Bronchial epithelial cell (primary cell): ENCODE data around the gene VSTM5. TPM values are rescaled to one million over a fixed set of nuclear protein-coding genes. Genes with fewer than 3 reads are reported as not detected.
"Not testable (repeated sequence)": the region's sequence is repeated elsewhere in the genome, so short reads cannot be mapped to it uniquely, and the experiment has no call there.

ENCODE experiments used
- DNase-seq: peaks from one replicate; pipeline ENCODE4 v3.0.0-alpha.2; 2010; ENCODE audit warnings: low read depth
- FAIRE-seq: peaks from 2 replicates; lab custom pipeline; 2011; peaks lifted over from hg19 to GRCh38; lab: Jason Lieb, UNC
- H3K27me3 ChIP-seq: 2 replicates; pipeline ENCODE4 v1.5.1; 2011; ENCODE audit warnings: low read length; ENCODE audit not compliant: control insufficient read depth, insufficient read depth
- H3K36me3 ChIP-seq: 2 replicates; pipeline ENCODE4 v1.5.1; 2011; ENCODE audit warnings: low read length; ENCODE audit not compliant: control insufficient read depth, insufficient read depth
- H3K4me3 ChIP-seq: 2 replicates; pipeline ENCODE4 v1.5.1; 2011; ENCODE audit warnings: mild to moderate bottlenecking, low read depth, low read length, control low read depth
- CTCF ChIP-seq: IDR thresholded peaks from 2 replicates; pipeline ENCODE4 v1.5.1; 2011; ENCODE audit warnings: mild to moderate bottlenecking, moderate library complexity, low read length, control low read depth, inconsistent platforms; ENCODE audit not compliant: insufficient read depth, severe bottlenecking
- total RNA-seq: library from RNA; depleted of rRNA; stranded (reverse); fragments of >200 nt; gene quantifications from 2 replicates; pipeline ENCODE4 v1.2.1, GENCODE V29; 2014

VSTM5 gene
- total RNA-seq, 1 donor from 2014 or later, result 0.79 TPM

- Histone ChIP-seq H3K27me3 (no peaks in the 10 kb centered on the region), H3K4me3 (peak within 1 kb of the TSS; percentile 87), H3K36me3 (peaks cover 2% of the 10 kb centered on the region)
- DNase-seq, result peak; percentile 86
- FAIRE-seq, result no peak
- peak; percentile 59 for TF ChIP-seq CTCF
Observed at GRCh38 chr11:93784145-93784934, 66.1 kb downstream of the VSTM5 start, which contains the start of gene MED17. Gene MED17, plus strand, starts transcription at chr11:93784282. Its CDS starts 232 bp downstream, at chr11:93784514.

GRCh38 chr11:93783765-93784144 is 66.7 kb downstream of the VSTM5 start:
- TF ChIP-seq CTCF, result no peak
- Histone ChIP-seq H3K27me3 (no peaks in the 10 kb centered on the region), H3K4me3 (peak overlapping the region; percentile 87), H3K36me3 (peaks cover 2% of the 10 kb centered on the region)
- FAIRE-seq (no peak), DNase-seq (peak; percentile 10)

GRCh38 chr11:93783362-93783761 is 67.1 kb downstream of the VSTM5 start:
- TF ChIP-seq CTCF, result no peak
- DNase-seq, result no peak
- H3K4me3 ChIP-seq, result peak overlapping the region; percentile 87
- H3K27me3 ChIP-seq, result no peaks in the 10 kb centered on the region
- peaks cover 2% of the 10 kb centered on the region for H3K36me3 ChIP-seq
- no peak for FAIRE-seq

GRCh38 chr11:93775289-93775688 is 75.1 kb downstream of the VSTM5 start:
- FAIRE-seq, result no peak

GRCh38 chr11:93774560-93774959 is 75.9 kb downstream of the VSTM5 start:
- DNase-seq, H3K36me3 ChIP-seq, H3K27me3 ChIP-seq, FAIRE-seq, H3K4me3 ChIP-seq: not testable (repeated sequence)

More at GRCh38 chr11:93775289-93775688, 75.1 kb downstream of the VSTM5 start:
- H3K36me3 ChIP-seq, result no peaks in the 10 kb centered on the region
- TF ChIP-seq CTCF, result no peak
- H3K4me3 ChIP-seq, result no peak overlapping the region
- peak; percentile 12 for DNase-seq
- no peaks in the 10 kb centered on the region for H3K27me3 ChIP-seq

- Histone ChIP-seq H3K27me3 (no peaks in the 10 kb centered on the region), H3K36me3 (no peaks in the 10 kb centered on the region), H3K4me3 (no peak overlapping the region)
- no peak for TF ChIP-seq CTCF
- FAIRE-seq (no peak), DNase-seq (no peak)
Observed at GRCh38 chr11:93773601-93774200, 76.7 kb downstream of the VSTM5 start.
